Measurements from ENCODE around the gene CDON.
A peak's percentile ranks its signal among the peaks of the same experiment; 100 is the strongest.

The CDON gene

GRCh38 chr11:125940145-125940544 lies 122.5 kb downstream of the CDON start:
- peak in 3 of 42 donors; percentile 17 to 25 (median 19) for DNase-seq
- intact Hi-C loops (cut with DNase I) = no loop called here

GRCh38 chr11:125939081-125939521 lies 123.6 kb downstream of the CDON start:
- intact Hi-C loops (cut with DNase I) = no loop called here
- peak in 33 of 42 donors; percentile 16 to 79 (median 45) for DNase-seq

- peak in 6 of 42 donors; percentile 8 to 32 (median 17) for DNase-seq
- intact Hi-C loops (cut with DNase I) = no loop called here
Measured at GRCh38 chr11:125938418-125938817, 124.2 kb downstream of the CDON start.

- DNase-seq = peak in 3 of 42 donors; percentile 3 to 27 (median 6)
Measured at GRCh38 chr11:125935618-125936199, 127.0 kb downstream of the CDON start.

GRCh38 chr11:125935056-125935455 lies 127.6 kb downstream of the CDON start:
- intact Hi-C loops (cut with DNase I) = no loop called here
- no peak for DNase-seq

More at GRCh38 chr11:125935618-125936199, 127.0 kb downstream of the CDON start:
- intact Hi-C loops (cut with DNase I) = no loop called here

GRCh38 chr11:125934473-125934872 lies 128.2 kb downstream of the CDON start:
- intact Hi-C loops (cut with DNase I) = no loop called here

GRCh38 chr11:125933030-125933813 lies 129.4 kb downstream of the CDON start:
- DNase-seq = peak in 5 of 42 donors; percentile 18 to 37 (median 30)
- intact Hi-C loops (cut with DNase I) = no loop called here

More at GRCh38 chr11:125934473-125934872, 128.2 kb downstream of the CDON start:
- DNase-seq = peak in 2 of 42 donors; percentile 19 to 22

GRCh38 chr11:125932301-125932700 lies 130.4 kb downstream of the CDON start:
- peak in 2 of 42 donors; percentile 8 to 12 for DNase-seq
- intact Hi-C loops (cut with DNase I) = no loop called here

GRCh38 chr11:125931668-125932067 lies 131.0 kb downstream of the CDON start:
- intact Hi-C loops (cut with DNase I) = no loop called here
- DNase-seq = no peak

GRCh38 chr11:125931116-125931515 lies 131.6 kb downstream of the CDON start:
- peak in 1 of 42 donors; percentile 14 for DNase-seq
- intact Hi-C loops (cut with DNase I) = no loop called here

- intact Hi-C loops (cut with DNase I) = no loop called here
- no peak for DNase-seq
Measured at GRCh38 chr11:125930076-125930450, 132.6 kb downstream of the CDON start.

- intact Hi-C loops (cut with DNase I) = no loop called here
- DNase-seq = peak in 8 of 42 donors; percentile 15 to 59 (median 32)
Measured at GRCh38 chr11:125929445-125930075, 133.1 kb downstream of the CDON start.

- intact Hi-C loops (cut with DNase I) = no loop called here
- peak in 1 of 42 donors; percentile 10 for DNase-seq
Measured at GRCh38 chr11:125926682-125927081, 136.0 kb downstream of the CDON start.

GRCh38 chr11:125925804-125926203 lies 136.9 kb downstream of the CDON start:
- intact Hi-C loops (cut with DNase I) = no loop called here

GRCh38 chr11:125925247-125925740 lies 137.4 kb downstream of the CDON start:
- intact Hi-C loops (cut with DNase I) = no loop called here
- DNase-seq = peak in 1 of 42 donors; percentile 33

More at GRCh38 chr11:125925804-125926203, 136.9 kb downstream of the CDON start:
- DNase-seq = peak in 1 of 42 donors; percentile 31

GRCh38 chr11:125924384-125925007 lies 138.2 kb downstream of the CDON start:
- intact Hi-C loops (cut with DNase I) = loop anchor here (5.0 kb wide), 1 partner anchor 268 kb away; no protein-coding TSS in a partner anchor
- peak in 2 of 42 donors; percentile 18 to 27 for DNase-seq

GRCh38 chr11:125923633-125924032 lies 139.0 kb downstream of the CDON start:
- DNase-seq = peak in 2 of 42 donors; percentile 28 to 38
- intact Hi-C loops (cut with DNase I) = loop anchor here (5.0 kb wide), 1 partner anchor 269 kb away; no protein-coding TSS in a partner anchor

GRCh38 chr11:125923012-125923579 lies 139.6 kb downstream of the CDON start:
- intact Hi-C loops (cut with DNase I) = loop anchor here (5.0 kb wide), 1 partner anchor 269 kb away; no protein-coding TSS in a partner anchor
- DNase-seq = peak; percentile 30 to 88 (median 74)
